HG03442 (cell line): Measurements from ENCODE around the gene MCM3.
A peak's percentile ranks its signal among the peaks of the same experiment; 100 is the strongest.

Experiments used
- ATAC-seq: cut with Tn5 transposase; IDR thresholded peaks from one replicate; pipeline ENCODE4 v1.9.1; 2021; ENCODE audit warnings: mild to moderate bottlenecking, moderate library complexity; ENCODE audit not compliant: unreplicated experiment

Gene MCM3

DNA sequence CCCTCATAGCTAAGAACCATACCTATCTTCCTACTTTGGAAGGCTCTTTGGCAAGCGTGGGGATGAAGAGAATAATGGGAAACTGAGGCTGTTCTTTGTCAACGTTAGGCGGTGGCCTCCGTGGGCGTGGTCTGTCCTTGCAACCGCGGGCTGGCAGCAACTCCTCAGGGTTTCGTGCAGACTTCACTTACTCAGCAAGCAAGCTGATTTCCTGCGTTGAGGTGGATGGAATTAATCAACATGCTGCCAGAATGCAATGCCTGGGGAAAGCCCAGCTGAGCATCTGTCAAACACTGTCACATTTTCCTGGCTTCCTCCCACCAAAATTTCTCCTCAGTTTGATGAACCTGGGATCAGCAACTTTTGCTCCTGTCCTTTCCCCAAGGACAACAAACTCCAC, 31.0 kb downstream of the MCM3 start:
- no peak for ATAC-seq

DNA sequence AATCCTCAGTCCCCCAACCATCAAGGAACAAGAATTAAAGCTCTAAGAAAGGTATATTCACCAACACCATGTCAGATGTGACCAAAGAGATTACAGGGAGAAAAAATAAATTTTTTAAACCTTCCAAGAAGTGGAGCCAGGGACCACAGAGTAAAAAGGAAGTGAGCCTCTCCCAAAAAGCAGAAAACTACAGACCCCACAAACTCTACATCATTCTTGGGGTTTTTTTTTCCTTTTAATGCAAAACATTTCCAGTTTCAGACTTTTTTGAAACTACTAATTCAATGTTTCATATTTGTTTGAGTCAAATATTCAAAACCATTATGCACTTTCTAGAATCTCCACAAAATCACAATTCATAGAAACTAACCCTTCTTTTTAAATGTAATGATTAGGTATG, 33.4 kb downstream of the MCM3 start:
- ATAC-seq, result no peak

DNA sequence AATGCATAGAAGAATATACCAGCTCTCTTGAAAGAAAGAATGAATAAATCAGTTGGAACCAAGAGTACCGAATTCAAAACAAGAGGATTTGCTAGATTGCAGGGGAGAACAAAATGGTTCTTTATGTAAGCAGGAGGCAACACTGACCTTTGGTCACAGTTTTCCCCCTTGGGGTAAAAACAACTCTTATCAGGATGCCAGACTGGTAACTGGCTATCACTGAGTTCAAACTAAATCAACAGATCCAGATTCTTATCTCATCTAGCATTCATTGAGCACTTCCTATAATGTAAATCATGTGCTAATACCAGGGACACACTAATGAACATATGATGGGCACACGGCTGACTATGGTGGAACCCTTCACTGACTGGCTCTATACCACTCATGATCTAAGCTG, 35.5 kb downstream of the MCM3 start:
- ATAC-seq, result no peak

DNA sequence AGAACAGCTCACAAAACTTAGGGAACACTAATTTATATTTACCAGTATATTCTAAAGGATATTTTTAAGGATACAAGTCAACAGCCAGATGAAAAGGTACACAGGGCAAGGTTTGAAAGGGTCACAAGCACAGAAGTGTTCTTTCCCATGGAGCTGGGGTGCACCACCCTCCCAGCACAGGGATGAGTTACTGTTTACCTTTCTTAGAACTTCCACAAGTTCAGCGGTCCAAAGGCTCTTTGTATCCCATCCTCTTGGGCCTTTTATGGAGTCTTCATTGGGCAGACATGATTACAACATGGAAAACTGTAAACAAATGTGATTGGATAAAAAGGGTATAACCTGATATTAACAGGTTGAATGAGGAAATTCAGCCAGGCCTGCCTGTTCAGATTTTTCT, 39.1 kb downstream of the MCM3 start:
- ATAC-seq, result no peak

- ATAC-seq, result no peak
Measured at GRCh38 chr6:52244400-52244799, 40.1 kb downstream of the MCM3 start, which contains the start of gene IL17F. IL17F (minus strand) TSS chr6:52244500; CDS start chr6:52244429, 71 bp downstream.

- ATAC-seq, result no peak
Measured at GRCh38 chr6:52243282-52243893, 41.2 kb downstream of the MCM3 start.

GRCh38 chr6:52241819-52242218, 42.7 kb downstream of the MCM3 start:
- ATAC-seq, result no peak

- ATAC-seq, result peak; percentile 77
Measured at GRCh38 chr6:52233975-52234823, 50.3 kb downstream of the MCM3 start.

GRCh38 chr6:52233005-52233404, 51.5 kb downstream of the MCM3 start:
- ATAC-seq, result no peak

DNA sequence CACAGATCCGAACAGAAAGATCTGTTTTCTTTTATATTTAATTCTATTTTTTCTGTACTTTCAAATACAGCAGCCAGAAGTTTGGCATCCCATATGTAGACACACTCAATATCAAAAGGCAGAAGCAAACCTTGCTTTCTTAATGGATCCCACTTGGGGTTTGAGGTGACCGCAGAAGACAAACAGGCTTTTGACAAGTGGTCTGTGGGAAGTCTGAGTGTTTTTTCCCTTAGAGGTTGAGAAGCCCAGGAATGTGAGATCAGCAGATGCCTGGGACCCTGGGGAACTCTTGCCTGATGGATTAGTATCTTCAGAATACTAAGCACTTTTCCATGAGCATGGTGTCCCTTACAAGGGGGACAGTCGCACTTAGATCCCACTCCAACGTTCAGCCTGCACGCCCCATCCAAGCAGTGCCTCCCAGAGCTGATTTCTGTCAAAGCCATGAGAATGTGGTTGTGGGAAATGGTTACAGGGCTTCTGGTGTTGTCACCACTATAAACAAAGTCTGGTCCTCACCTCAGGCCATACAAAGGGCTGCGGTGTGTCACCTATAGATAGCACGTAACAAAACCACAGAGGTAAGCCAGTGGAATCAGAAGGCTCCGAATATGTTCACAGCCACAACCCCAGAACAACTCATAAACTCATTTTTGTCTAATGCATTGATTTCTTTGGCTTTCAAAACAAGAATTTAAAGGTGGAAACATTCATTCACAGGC, 53.0 kb downstream of the MCM3 start:
- peak; percentile 20 for ATAC-seq

GRCh38 chr6:52230685-52231084, 53.9 kb downstream of the MCM3 start:
- ATAC-seq, result no peak

GRCh38 chr6:52227495-52227894, 57.0 kb downstream of the MCM3 start:
- peak; percentile 99 for ATAC-seq

DNA sequence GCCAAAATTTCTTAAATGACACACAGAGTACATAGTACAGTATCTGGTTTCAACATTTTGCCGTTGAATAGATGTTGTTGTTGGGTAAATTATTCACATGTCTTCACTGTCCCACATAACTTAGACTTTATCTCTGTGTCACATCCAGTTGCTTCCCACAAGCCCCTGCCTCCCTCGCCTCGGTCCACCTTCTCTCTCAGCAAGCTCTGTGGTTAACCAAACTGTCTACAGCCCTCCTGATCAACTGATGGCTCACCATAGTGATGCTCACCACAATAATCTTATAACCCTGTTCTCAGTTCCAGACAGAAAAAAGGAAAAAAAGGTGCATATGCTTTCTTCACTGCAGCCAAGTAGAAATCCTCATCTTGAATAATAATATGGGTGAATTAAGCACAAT, 63.2 kb downstream of the MCM3 start:
- ATAC-seq, result peak; percentile 84

DNA sequence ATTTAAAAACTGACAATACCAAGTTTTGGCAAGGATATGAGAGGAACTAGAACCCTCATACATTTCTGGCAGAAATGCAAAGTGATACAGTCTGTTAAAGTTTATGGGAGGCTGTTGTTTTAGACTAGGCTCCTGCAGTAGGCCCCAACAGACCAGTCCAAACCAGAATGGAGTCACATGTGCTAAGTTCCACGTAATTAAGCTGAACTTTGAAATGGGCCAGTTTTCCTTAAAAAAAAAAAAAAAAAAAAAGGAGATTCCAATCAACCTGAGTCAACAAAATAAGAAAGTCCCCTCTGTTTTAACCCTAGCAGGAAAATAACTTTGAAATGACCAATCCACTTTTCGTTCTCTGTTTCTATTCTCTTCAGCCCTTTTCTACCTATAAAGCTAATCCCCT, 66.8 kb downstream of the MCM3 start:
- no peak for ATAC-seq

GRCh38 chr6:52216932-52217575, 67.5 kb downstream of the MCM3 start:
- peak; percentile 52 for ATAC-seq

GRCh38 chr6:52215787-52216186, 68.8 kb downstream of the MCM3 start:
- ATAC-seq, result no peak
